ENCODE data around the gene GBGT1. TPM values are rescaled to one million over a fixed set of nuclear protein-coding genes. Genes with fewer than 3 reads are reported as not detected.

Gene GBGT1
- total RNA-seq, 1 donor from 2014 or later, result 15.7 TPM

DNA sequence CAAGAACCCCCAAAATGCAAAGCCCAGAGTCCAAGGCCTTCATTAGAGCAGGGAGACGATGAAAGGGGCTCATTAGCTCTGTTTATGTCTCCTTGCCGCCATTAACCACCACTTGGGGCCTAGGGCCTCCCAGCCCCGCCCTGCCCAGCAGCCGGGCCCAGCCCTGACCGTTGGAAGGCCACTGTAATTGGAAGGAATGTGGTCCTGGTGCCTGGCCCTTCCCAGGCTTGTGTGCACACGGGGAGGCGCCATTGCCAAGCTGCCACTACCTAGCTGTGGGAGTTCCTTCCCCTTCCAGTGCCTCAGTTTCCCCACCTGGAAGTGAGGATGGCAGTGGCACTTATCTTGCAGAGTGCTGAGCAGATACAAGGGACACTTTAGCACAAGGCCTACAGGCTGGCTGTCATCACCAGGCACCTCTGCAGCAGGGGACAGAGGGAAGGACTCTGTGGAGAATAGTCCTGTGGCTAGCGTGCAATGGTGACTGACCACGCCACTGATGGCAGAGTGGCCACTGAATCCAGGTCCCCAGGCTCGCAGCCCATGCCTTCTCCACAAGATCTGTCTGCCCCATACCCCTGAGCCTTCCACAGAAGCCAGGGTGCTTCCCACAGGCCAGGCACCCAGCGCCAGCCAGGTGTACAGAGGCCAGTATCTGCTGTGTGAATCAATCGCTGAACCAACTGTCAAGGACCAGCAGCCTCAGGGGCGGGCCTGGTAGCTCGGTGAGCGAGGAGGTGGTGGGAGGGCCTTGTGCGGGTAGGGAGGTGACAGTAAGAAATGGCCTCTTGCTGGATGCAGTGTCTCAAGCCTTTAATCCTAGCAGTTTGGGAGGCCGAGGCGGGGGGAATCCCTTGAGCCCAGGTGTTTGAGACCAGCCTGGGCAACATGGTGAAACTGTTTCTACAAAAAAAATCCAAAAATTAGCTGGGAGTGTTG, 20.8 kb downstream of the GBGT1 start:
- DNase-seq, result no peak

DNA sequence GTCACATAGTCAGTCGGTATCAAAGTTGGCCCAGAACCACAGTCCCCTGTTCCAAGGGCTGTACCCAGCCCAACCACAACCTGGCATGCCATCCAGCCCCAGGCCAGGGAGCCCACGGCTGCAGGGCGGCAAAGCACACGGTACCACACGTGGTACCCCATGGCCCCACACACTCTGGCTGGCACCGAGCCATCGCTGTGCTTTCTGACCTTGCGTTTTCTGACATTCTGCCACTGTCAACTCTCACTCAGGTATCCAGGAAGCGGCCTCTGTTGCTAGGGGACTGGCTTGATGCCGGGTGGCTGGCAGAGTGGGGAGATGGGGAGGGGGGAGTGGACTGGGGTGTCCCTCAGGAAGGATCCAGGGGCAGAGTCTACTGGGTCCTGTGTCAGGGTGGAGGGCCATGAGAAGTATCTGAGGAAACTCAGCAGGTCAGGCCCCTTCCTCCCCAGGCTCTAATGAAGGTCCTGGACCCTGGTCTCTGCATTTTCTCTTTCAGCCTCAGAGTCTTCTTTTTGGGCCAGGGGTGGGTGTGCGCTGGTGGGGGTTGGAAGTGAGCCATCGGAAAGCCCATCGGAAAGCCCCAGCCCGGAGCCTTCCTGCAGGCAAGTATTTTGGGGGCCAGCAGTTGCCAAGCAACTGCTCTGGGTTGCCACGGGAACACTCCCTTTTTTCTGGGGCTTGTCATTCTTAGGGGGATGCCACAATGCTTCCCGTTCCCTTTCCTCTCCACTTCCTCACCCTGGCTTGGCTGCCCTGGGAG, 21.7 kb downstream of the GBGT1 start:
- peak; percentile 44 for DNase-seq

DNA sequence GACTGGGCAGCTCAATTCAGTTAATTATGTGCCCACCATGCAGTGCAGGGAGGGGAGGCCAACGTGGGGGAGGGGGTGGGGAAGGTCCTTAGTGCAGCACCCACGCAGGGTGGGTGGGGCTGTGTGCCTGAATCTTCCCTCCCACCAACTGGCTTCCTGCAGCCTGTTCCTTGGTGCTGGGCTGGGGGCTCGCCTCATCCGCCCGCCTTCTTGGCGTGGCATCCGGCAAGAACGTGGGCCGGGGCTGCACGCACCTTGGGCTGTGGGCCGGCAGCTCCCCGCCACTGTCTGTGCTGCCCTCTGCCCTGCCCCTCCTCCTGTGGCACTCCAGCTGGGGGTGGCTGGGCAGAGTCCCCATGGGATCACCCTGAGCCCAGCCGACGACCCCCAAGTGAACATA, 23.1 kb downstream of the GBGT1 start:
- no peak for DNase-seq

DNA sequence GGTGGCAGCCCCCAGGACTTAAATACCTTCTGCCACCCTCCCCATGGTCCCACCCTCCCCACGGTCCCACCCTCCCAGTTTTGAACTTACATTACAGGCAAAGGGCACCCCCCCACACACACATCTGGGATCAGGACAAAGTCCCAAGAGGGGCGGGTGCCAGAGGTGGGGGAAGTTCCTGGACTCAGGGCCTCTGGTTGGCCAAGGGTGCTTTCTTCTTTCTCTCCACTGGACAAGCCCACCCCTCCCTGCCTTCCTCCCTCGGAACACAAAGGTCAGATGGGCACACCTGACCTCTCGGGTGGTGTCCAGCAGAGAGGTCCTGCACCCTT, 23.6 kb downstream of the GBGT1 start:
- no peak for DNase-seq

DNA sequence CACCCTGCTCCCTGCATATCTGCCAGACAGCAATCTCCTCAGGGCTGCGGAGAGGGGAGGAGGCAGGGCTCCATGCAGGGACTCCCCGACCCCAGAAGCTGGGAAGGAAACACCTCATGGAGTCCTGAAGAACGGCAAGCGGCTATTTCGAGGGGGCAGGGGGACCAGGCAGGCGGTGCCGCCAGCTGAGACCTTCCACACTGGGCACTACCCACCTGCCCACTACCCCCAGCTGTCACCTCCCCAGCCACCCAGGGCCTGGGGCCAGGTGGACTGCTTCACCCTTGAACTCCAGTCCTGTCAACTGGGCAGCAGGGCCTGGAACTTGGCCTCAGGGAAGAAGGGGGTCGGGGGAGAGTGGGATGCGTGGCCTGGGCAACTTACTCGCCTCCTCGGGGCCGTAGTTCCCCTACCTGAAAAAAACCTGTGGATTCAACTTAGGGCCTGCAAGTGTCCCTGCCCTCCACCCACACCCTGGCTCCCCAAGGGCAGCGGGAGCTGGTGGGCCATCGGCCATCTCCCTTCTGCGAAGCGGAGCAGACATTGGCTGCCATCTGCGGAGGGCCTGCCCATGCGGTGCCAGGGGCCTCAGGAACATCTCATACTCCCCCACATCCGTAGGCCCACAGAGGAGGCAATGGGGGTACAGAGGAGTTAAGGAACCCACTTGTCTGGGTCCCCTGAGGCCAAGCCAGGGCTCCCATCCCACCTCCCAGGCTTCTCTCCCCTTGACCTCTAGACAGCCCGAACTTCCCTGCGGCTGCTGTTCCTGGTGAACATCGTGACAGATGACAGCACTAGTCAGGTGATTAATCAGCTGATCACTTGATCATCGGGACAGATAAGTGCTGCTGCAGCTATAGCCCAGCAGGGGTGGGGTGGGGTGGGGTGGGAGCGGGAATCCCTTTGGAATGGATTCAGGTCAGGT, 24.2 kb downstream of the GBGT1 start:
- no peak for DNase-seq

DNA sequence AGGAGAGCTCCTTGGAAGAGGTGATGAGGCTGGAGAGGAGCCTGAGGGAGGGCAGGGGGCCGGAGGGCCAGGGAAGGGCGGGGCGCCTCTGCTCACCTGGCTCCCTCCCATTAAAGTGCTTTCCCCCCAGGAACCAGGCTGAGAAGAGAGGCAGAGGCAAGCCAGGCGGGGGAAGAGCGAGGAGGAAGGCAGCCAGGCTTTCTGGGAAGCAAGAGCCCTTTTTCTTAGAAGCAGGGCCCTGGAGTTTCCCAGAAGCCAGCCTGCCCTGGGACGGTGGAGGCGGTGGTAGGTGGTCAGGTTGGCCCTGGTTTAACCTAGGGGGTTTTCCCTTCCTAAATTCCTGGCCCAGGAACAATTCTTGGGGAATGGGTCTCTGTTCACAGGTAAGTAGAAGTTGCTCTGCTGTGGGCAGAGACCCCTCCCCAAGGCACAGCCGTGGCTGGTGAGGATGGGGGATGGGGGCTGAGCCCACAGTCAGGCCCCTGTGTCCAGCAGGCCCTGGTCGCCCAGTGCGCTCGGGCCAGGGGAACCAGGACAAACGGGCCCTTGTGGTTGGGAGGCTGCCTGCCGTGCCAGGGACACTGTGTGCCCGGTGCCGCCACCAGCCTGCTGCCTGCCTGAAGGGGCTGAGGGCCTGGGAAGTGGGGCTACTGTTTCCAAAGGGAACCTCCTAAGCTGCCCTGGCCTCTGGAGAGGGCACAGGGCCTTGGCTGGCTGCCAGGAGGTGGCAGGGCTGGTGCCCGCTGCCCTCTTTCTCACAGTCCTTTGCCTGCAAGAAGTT, 26.1 kb downstream of the GBGT1 start:
- no peak for DNase-seq

DNA sequence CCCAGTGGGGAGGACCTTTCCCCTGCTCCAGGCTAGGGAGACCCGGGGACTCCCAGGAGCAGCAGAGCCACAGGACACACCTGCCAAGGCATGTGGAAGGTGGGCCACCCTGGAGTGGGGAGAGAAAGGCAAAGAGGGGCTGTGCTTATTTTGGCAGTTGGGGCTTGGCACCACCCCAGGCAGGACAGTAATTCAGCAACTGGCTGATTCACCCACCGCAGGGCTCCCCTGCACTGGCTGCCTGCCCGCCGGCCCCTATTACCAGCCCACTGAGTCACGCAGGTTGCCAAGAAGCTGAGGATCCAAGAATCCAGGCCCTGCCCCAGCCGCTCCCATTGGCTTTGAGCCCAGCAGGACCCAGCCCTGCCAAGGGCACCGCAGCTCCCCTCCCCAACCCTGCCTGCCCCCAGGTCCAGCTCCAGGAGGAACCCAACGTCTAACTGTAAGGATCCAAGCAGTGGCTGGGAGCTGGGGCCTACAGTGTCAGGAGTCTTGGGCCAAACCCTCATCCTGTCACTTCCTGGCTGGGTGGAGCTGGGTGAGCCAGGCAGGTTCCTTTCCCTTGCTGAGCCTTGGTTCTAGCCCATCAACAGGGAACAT, 28.5 kb downstream of the GBGT1 start:
- peak; percentile 90 for DNase-seq

DNA sequence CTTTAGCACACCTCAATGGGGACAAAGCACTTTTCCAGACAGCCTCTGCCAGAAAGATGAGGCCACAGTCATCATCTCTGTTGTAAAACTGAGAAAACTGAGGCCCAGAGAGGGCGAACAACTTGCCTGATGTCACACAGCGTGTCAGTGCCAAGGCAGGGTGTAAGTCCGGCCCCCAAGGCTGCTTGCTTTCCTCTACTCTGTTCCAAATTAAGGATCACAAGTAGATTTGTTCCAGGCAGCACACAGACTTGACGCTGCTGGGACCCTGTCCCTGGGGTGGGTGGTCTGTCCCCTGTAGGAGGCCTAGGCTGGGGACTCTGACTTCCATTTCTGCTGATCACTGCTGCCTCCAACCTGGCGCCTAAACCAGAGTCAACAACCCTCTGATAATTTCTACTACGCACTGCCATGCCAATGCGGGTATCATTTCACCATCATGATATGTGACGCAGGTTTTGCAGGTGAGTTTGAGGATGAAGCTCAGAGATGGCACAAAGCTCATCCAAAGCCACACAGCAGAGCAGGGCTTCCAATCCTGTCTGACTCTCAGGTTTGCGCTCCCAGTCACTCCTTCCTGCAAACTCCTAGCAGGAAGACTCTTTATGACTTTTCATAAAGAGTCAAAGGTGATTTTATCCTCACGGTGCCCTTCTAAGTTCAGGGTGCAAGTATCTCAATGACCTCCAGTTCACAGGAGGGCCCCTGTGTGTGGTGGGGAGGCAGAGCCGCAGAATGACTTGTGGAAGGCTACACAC, 29.1 kb downstream of the GBGT1 start:
- DNase-seq, result peak; percentile 55

DNA sequence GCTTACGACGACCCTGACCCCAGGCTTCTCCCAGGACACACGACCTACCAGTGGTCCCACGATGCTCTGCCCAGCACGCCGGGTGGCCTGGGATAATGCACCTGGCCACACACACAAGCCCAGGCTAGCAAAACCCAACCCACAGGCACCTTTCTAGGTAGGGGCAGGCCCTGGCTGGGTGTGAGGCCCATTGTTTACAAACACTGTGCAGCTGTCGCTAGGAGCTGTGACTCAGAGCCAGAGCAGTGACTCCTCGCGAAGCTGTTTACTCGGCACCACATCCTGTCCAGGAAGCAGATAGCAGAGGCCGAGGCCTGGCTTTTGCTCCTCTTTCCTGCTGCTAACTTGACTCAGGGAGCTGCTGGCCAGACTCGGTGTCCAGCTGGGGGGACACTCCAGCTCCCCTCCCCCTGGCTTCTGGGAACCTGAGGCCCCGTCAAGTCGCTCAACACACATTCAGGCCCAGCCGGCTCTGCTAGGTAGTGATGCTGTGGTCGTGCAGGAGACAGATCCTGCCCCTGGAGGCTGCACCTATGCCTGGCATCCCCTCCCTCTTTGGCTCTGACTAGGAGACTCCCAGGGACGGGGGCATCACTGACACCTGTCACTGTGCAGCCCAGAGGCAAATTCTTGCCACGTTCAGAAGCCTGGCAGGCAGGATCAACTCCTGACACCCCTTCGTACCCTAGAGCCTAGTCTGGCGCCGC, 29.9 kb downstream of the GBGT1 start:
- peak; percentile 99 for DNase-seq

DNA sequence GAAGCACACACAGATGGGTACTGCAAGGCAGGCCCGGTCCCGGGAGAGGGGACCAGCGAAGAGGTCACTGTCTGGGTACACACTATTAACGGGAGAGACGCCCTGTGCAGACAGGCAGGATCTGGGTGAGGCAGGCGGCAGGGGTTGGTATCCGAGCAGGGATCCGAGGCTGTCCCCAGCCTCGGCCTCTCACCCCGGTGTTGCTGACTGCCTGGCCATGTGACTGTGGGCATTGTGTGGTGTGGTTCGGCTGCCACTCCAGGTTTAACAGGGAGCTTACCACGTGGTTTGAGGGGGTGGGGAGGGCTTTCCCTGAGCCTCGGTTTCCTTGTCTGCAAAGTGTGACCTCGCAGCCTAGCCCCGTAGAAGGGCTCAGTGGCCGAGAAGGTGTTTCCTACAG, 31.5 kb downstream of the GBGT1 start:
- no peak for DNase-seq

DNA sequence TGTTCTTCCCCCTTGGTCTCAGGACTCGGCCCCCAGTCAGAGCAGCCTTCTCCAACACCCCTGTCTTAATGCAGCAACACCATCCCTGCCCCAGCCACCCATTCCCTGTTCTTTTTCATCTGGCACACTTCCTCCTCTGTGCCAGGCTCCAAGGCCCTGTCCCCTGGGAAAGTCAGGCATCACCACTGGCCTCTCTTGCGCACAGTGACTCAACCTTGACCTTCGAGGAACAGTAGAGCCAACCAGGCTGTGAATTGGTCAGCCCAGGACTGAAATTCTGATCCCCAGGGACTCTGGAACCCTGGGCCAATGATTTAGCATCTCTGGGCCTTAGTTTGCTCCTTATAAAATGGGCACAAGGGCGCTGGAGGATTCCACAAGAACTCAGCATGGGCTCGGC, 32.2 kb downstream of the GBGT1 start:
- DNase-seq, result no peak

DNA sequence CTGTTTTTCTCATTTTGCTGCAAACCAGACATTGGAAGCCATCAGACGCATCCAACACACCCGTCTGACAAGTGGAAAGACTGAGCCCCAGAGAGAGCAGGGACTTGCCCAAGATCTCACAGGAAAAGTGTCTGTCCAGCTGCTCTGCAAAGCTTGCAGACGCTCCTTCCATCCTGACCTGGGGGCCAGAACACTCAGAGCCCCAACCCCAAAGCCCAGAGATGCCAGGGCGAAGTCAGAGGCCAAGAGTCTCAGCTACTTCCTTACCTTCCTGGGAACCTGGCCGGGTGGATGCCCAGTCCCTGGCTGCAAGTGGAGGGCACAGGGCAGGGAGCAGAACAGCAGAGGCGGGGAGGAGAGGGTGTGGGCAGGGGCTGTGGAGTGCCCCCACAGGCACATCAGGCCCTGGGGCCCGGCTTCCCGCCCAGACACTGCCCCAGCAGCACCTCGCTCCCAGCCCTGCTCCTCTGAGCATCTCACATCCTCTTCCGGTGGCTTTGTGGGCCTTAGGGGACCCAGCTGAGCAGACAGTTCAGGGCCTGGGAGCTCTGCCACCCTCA, 32.9 kb downstream of the GBGT1 start:
- DNase-seq, result no peak

DNA sequence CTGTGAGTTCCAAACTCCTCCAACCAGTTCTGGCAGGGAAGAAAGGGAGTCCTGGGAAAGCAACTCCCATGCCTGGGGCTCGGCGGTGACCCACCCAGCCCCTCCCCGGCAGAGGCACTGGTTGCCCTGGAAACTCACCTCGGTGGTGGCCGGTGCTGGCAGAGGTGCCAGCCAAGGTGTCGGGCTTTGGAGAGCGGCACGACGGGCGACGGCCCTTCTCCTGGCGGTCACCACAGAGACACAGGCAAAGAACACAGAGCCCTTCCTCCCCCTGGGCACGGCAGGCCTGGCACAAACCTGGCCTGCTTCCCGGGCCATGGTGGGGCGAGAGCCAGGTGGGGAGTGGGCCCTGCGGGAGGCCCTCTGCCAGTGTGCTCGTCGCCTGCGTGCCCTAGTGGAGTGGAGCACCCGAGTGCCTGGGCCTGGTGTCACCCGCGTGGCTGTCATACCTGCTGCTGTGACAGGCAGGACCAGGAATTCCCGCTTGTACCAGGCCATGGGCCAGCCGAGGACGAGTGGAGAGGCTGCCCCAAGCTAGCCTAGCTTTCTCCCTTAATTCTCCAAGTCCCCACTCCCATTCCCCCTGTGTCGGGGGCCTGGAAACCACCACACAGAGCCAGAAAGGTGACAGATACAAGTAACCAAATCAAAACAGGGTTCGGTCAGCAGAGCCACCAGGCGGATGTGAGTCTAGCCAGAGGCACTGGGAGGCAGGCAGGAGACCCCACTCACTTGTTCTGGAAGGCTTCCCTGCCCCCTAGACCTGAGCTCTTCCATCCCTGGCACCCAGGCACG, 34.5 kb downstream of the GBGT1 start:
- no peak for DNase-seq

DNA sequence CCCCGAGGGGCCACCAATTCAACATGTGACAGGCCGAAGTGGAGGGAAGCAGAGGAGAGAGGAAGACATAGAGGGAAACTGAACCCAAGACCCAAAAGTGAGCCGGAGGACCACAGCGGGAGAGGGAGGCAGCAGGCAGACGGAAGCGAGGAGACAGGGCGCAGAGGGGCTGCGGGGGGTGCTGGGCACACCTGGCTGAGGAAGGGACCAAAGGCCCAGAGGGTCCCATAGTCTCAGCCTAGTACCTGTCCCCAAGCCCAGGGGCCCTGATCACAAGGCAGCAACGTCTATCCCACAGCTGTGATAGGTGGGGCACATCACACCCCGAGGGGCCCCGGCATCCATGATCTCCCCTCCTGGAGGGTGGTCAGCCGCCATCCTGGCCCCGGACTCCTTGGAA, 35.6 kb downstream of the GBGT1 start:
- no peak for DNase-seq

DNA sequence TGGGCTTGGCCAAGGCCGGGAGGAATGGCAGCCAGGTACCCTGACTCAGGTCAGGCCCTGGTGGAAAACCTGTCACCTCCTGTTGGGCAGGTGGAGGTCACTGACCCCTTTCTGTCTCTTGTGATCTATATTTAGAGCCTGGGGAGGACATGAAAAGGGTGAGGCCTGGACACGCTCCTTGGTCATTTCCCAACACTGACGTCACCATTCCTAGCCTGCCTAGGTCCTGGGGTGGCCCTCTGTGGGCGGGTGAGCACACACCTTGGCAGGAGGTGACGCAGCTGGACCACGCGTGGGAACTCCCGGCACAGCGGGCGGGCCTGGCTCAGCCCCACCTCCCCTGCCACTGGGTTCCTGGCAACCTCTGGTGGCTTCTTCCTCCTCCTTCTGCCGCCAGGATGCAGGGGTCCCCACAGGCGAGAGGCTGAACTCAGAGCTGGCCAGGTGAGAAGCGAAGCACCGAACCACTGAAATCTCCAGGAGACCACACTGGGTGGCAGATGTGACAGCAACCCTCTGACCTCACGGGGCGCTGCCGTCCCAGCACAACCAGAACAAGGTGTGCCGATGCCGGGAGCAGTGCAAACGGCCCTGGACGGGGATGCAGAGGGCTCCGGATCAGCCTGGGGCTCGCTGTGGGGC, 36.3 kb downstream of the GBGT1 start:
- peak; percentile 56 for DNase-seq

DNA sequence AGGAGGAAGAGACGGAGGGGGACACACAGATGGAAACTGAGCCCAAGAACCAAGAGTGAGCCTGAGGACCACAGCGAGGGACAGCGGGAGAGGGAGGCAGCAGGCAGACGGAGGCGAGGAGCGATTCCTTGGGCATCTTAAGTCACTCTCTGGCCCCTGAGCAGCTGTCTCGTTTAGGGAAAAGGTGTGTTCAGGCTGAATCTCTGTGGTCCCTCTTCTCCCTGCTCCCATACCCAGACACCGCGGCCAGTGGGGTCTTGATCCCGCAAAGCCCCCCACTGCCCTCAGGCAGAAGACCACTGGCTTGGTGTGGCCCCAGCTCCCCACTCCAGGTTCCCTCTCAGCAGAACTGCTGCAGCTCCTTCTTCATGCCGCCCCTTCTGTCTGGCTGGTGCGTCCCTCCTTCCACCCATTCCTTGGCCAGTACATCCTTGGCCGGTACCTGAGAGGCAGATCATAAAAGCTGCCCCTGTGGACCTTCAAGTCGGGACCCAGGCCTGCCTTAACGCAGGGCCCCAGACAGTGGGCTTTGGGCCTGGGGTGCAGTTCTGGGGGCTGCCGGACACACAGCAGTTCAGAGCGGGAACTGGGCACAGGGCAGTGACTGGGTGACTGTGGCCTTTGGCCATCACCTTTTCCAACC, 36.9 kb downstream of the GBGT1 start:
- DNase-seq, result peak; percentile 48

DNA sequence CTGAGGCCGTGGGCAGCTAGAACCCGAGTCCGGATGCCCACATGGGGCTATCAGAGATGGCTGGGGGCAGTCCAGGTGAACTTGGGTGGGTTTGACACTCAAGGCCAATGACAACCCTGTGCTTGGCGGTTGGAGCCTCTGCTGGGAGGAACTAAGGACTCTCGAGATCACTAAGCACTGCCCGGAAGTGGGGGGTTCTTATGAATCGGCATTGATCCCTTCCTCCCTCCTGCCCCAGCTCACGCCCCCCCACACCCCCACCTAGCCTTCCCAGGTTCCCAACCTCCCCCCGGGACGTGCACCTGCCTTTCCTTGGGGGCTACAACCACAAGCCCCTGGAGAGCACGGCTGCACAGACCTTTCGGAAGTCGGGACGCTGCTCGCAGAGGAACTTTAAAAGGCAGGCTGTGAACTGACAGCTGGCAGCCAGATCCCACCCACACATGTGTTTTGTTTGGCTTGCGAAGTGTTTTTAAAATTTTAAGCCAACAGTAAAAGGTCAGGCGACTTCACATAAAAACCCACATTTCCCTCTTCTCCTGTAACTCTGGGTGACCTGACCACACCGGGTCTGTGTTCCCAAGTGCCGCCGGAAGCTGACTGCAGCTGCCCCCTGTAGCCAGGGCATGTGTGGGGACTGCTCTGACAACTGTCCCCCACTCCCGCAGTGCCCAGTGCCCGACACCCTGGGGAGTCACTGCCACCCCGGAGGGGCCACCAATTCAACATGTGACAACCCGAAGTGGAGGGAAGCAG, 37.6 kb downstream of the GBGT1 start:
- DNase-seq, result peak; percentile 85
